ENCODE measurements around the gene CACNA1S. TPM values are rescaled to one million over a fixed set of nuclear protein-coding genes. Genes with fewer than 3 reads are reported as not detected.

CACNA1S gene
- total RNA-seq, 6 experiments from 2014 or later: not detected

- Mint-ChIP-seq H3K4me3 (no peak overlapping the region), H3K4me1 (ENCODE audit: low read depth) (no peaks in the 10 kb centered on the region), H3K9me3 (no peaks in the 10 kb centered on the region), H3K27me3 (ENCODE audit: insufficient read depth) (peaks cover 46% of the 10 kb centered on the region), H3K27ac (no peak overlapping the region), H3K36me3 (ENCODE audit: low read depth) (no peaks in the 10 kb centered on the region)
- no peak for TF ChIP-seq CTCF (IDR thresholded peaks at IDR 0.05)
- no peak for DNase-seq
These were observed 119.7 kb downstream of the CACNA1S start for GRCh38 chr1:200992382-200993048.

- TF ChIP-seq CTCF (IDR thresholded peaks at IDR 0.05): no peak
- no peaks in the 10 kb centered on the region for H3K9me3 Mint-ChIP-seq
- H3K27ac Mint-ChIP-seq: no peak overlapping the region
- no peaks in the 10 kb centered on the region for H3K4me1 Mint-ChIP-seq (ENCODE audit: low read depth)
- no peaks in the 10 kb centered on the region for H3K36me3 Mint-ChIP-seq (ENCODE audit: low read depth)
- peaks cover 38% of the 10 kb centered on the region for H3K27me3 Mint-ChIP-seq (ENCODE audit: insufficient read depth)
- no peak overlapping the region for H3K4me3 Mint-ChIP-seq
- no peak for DNase-seq
These were observed 121.1 kb downstream of the CACNA1S start for GRCh38 chr1:200991097-200991614.

- TF ChIP-seq CTCF (IDR thresholded peaks at IDR 0.05): no peak
- no peak overlapping the region for H3K27ac Mint-ChIP-seq
- no peak overlapping the region for H3K4me3 Mint-ChIP-seq
- no peaks in the 10 kb centered on the region for H3K9me3 Mint-ChIP-seq
- H3K4me1 Mint-ChIP-seq (ENCODE audit: low read depth): no peaks in the 10 kb centered on the region
- DNase-seq: no peak
- H3K27me3 Mint-ChIP-seq (ENCODE audit: insufficient read depth): peaks cover 36% of the 10 kb centered on the region
- H3K36me3 Mint-ChIP-seq (ENCODE audit: low read depth): no peaks in the 10 kb centered on the region
These were observed 122.1 kb downstream of the CACNA1S start for GRCh38 chr1:200990114-200990513.

Other genes starting within 250 kb of the CACNA1S start
- not detected for gene GPR25, start 239.4 kb downstream of the CACNA1S start, total RNA-seq (2021; fragmentation: NEBNext Ultra II Directional; extraction: Animal tissue kit (Norgen Biotek cat#: 25700))
- gene INAVA, start 217.5 kb downstream of the CACNA1S start, total RNA-seq (2021; fragmentation: NEBNext Ultra II Directional; extraction: Animal tissue kit (Norgen Biotek cat#: 25700)): not detected
- gene KIF21B, start 88.7 kb downstream of the CACNA1S start, total RNA-seq (2021; fragmentation: NEBNext Ultra II Directional; extraction: Animal tissue kit (Norgen Biotek cat#: 25700)): not detected
- not detected for gene ASCL5, start 14.8 kb upstream of the CACNA1S start, total RNA-seq (2021; fragmentation: NEBNext Ultra II Directional; extraction: Animal tissue kit (Norgen Biotek cat#: 25700))
- gene TMEM9, start 42.0 kb upstream of the CACNA1S start, total RNA-seq (2021; fragmentation: NEBNext Ultra II Directional; extraction: Animal tissue kit (Norgen Biotek cat#: 25700)): 10 to 100 TPM; 60.3 to 72.7 (median 64.9) TPM
- gene IGFN1, start 78.4 kb upstream of the CACNA1S start, total RNA-seq (2021; fragmentation: NEBNext Ultra II Directional; extraction: Animal tissue kit (Norgen Biotek cat#: 25700)): not detected
- gene PKP1, start 171.1 kb upstream of the CACNA1S start, total RNA-seq (2021; fragmentation: NEBNext Ultra II Directional; extraction: Animal tissue kit (Norgen Biotek cat#: 25700)): not detected